KMS-11 (cell line): ENCODE data around the gene FFAR4.

Source experiments
- H2AFZ ChIP-seq: fragments of 200-600 bp; sonication (generic); 2 replicates; pipeline ENCODE4 v1.6.1; 2016; ENCODE audit warnings: antibody characterized with exemption, mixed run types, low read depth
- H3K27ac ChIP-seq: fragments of 200-600 bp; sonication (generic); 2 replicates; pipeline ENCODE4 v1.6.1; 2016; ENCODE audit warnings: mild to moderate bottlenecking, mixed run types
- H3K27me3 ChIP-seq: fragments of 200-600 bp; sonication (generic); 2 replicates; pipeline ENCODE4 v1.6.1; 2017; ENCODE audit warnings: mild to moderate bottlenecking, low read depth, mixed run types, moderate library complexity; ENCODE audit not compliant: insufficient read depth
- H3K36me3 ChIP-seq: fragments of 200-600 bp; sonication (generic); 2 replicates; pipeline ENCODE4 v1.6.1; 2017; ENCODE audit warnings: mild to moderate bottlenecking, mixed run types; ENCODE audit not compliant: insufficient read depth
- H3K4me1 ChIP-seq: fragments of 200-600 bp; sonication (generic); 2 replicates; pipeline ENCODE4 v1.6.1; 2016; ENCODE audit warnings: mild to moderate bottlenecking, low read depth, mixed run types; ENCODE audit not compliant: poor library complexity, severe bottlenecking
- H3K4me2 ChIP-seq: fragments of 200-600 bp; sonication (generic); 2 replicates; pipeline ENCODE4 v1.7.0; 2016; ENCODE audit warnings: mild to moderate bottlenecking, mixed run types
- H3K4me3 ChIP-seq: fragments of 200-600 bp; sonication (generic); IDR thresholded peaks from 2 replicates; pipeline ENCODE4 v1.6.1; 2017; ENCODE audit warnings: low read depth, low read length, mixed read lengths; ENCODE audit not compliant: insufficient read depth
- H3K79me2 ChIP-seq: fragments of 200-600 bp; sonication (generic); 2 replicates; pipeline ENCODE4 v1.6.1; 2016; ENCODE audit warnings: low read depth, mixed run types; ENCODE audit not compliant: insufficient read depth
- H3K9ac ChIP-seq: fragments of 200-600 bp; sonication (generic); 2 replicates; pipeline ENCODE4 v1.6.1; 2016; ENCODE audit warnings: mild to moderate bottlenecking, mixed run types
- H4K20me1 ChIP-seq: fragments of 200-600 bp; sonication (generic); 2 replicates; pipeline ENCODE4 v1.6.1; 2016; ENCODE audit warnings: mild to moderate bottlenecking, mixed run types; ENCODE audit not compliant: insufficient read depth
- TF ChIP-seq, protein P1 (sequence below): fragments of 200-600 bp; sonication (generic); conservative IDR thresholded peaks from 2 replicates; pipeline ENCODE4 v1.6.1; 2017; ENCODE audit warnings: low read depth, mild to moderate bottlenecking, antibody characterized with exemption, low read length, moderate library complexity, mixed read lengths

FFAR4 gene

DNA sequence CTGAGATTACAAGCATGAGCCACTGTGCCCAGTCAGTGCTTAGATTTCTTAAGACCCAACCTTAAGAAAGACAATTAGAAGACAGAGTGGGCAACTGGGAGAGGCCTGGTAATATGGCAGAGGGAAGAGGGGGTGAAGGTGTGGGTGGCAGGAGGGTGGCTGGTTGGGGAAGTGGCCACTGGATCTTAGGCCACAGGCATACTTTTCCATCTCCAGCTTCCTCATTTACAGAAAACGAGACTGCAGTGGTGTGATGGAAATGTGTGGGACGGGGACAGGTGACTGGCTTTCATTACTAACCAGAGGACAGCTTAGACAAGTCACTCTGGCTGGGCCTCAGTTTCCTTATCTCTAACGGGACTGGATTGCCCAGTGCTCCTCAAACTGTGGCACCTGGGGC lies 1.0 kb upstream of the FFAR4 start:
- no peak overlapping the region for H3K4me3 ChIP-seq
- TF ChIP-seq, protein P1, sequence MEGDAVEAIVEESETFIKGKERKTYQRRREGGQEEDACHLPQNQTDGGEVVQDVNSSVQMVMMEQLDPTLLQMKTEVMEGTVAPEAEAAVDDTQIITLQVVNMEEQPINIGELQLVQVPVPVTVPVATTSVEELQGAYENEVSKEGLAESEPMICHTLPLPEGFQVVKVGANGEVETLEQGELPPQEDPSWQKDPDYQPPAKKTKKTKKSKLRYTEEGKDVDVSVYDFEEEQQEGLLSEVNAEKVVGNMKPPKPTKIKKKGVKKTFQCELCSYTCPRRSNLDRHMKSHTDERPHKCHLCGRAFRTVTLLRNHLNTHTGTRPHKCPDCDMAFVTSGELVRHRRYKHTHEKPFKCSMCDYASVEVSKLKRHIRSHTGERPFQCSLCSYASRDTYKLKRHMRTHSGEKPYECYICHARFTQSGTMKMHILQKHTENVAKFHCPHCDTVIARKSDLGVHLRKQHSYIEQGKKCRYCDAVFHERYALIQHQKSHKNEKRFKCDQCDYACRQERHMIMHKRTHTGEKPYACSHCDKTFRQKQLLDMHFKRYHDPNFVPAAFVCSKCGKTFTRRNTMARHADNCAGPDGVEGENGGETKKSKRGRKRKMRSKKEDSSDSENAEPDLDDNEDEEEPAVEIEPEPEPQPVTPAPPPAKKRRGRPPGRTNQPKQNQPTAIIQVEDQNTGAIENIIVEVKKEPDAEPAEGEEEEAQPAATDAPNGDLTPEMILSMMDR: no peak
- no peaks in the 10 kb centered on the region for H3K36me3 ChIP-seq
- H3K4me2 ChIP-seq: no peak overlapping the region
- no peaks in the 10 kb centered on the region for H3K27me3 ChIP-seq
- no peak overlapping the region for H2AFZ ChIP-seq
- H3K9ac ChIP-seq: no peak overlapping the region
- no peaks in the 10 kb centered on the region for H3K4me1 ChIP-seq
- H4K20me1 ChIP-seq: no peaks in the 10 kb centered on the region
- no peak overlapping the region for H3K27ac ChIP-seq
- no peaks in the 10 kb centered on the region for H3K79me2 ChIP-seq

GRCh38 chr10:93567277-93568104 lies 1.0 kb downstream of the FFAR4 start:
- H2AFZ ChIP-seq: no peak overlapping the region
- TF ChIP-seq, protein P1: no peak
- H3K4me2 ChIP-seq: no peak overlapping the region
- no peak overlapping the region for H3K27ac ChIP-seq
- no peaks in the 10 kb centered on the region for H3K4me1 ChIP-seq
- H3K79me2 ChIP-seq: no peaks in the 10 kb centered on the region
- H4K20me1 ChIP-seq: no peaks in the 10 kb centered on the region
- no peak overlapping the region for H3K9ac ChIP-seq
- H3K36me3 ChIP-seq: no peaks in the 10 kb centered on the region
- no peaks in the 10 kb centered on the region for H3K27me3 ChIP-seq
- H3K4me3 ChIP-seq: no peak overlapping the region

GRCh38 chr10:93568105-93568390 lies 1.6 kb downstream of the FFAR4 start:
- TF ChIP-seq, protein P1: no peak
- no peaks in the 10 kb centered on the region for H3K79me2 ChIP-seq
- no peaks in the 10 kb centered on the region for H3K27me3 ChIP-seq
- no peaks in the 10 kb centered on the region for H3K36me3 ChIP-seq
- no peak overlapping the region for H3K27ac ChIP-seq
- no peak overlapping the region for H3K9ac ChIP-seq
- no peak overlapping the region for H2AFZ ChIP-seq
- H3K4me2 ChIP-seq: no peak overlapping the region
- no peaks in the 10 kb centered on the region for H3K4me1 ChIP-seq
- no peaks in the 10 kb centered on the region for H4K20me1 ChIP-seq
- H3K4me3 ChIP-seq: no peak overlapping the region

- no peak overlapping the region for H3K9ac ChIP-seq
- H3K27me3 ChIP-seq: no peaks in the 10 kb centered on the region
- H3K27ac ChIP-seq: no peak overlapping the region
- H3K79me2 ChIP-seq: no peaks in the 10 kb centered on the region
- H4K20me1 ChIP-seq: no peaks in the 10 kb centered on the region
- TF ChIP-seq, protein P1: no peak
- no peaks in the 10 kb centered on the region for H3K36me3 ChIP-seq
- no peaks in the 10 kb centered on the region for H3K4me1 ChIP-seq
- H2AFZ ChIP-seq: no peak overlapping the region
- no peak overlapping the region for H3K4me3 ChIP-seq
- H3K4me2 ChIP-seq: no peak overlapping the region
Measured at GRCh38 chr10:93570383-93570782, 3.9 kb downstream of the FFAR4 start.
